GM11168 (cell line): ENCODE measurements around the gene LILRA6.
"Not testable (repeated sequence)": the region's sequence is repeated elsewhere in the genome, so short reads cannot be mapped to it uniquely, and the experiment has no call there.

Source experiments
- in situ Hi-C: fragments of 300-500 bp; cut with MboI; formaldehyde crosslinking; loops from one replicate; pipeline ENCODE4 v1.12.0; 2022; ENCODE audit warnings: low sequenced_read_pairs; ENCODE audit not compliant: unreplicated experiment

LILRA6 gene

DNA sequence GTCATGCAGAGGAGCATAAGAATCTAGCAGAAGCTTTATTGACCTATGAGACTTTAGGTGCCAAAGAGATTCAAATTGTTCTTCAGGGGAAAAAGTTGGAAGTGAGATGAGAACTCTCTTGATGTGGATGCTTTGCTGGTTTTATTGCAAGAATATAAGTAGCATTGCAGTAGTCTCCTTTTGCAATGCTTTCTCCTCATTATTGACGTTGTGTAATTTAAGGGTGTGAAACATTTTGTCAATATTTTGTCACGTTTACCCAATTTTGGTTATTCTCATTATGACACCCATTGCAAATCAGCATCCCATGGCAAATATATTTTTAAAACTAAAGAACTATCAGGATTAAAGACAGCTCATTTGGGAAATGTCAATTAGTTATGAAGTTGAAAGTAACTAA lies 26.3 kb upstream of the LILRA6 start:
- in situ Hi-C loops = no loop called here

DNA sequence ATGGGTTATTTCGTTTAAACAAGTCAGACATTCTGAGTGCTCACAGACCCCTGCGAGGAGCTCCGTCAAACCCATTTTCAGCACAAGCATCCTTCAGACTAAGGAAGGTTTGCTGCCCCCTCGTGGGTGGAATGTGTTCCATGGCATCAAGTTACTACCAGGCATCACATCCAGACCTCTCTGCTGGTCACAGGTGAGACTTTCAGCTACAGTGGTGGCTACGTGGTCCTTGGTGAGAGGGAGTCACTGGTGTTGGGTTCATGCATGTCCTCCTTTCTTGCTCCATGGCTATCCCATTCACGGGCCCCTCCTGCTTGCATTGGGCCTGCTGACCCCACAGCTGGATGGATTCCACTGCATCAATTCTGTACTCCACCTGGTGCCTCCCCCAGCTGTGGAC lies 23.5 kb upstream of the LILRA6 start:
- in situ Hi-C loops = no loop called here

DNA sequence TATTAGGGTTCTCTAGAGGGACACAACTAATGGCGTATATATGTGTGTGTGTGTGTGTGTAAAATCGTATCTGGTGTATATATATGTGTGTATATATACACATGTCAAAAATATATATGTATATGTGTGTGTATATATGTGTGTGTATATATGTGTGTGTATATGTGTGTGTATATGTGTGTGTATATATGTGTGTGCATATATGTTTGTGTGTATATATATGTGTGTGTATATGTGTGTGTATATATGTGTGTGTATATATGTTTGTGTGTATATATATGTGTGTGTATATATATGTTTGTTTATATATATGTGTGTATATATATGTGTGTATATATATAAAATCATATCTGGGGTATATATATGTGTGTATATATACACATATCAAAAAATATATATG lies 19.9 kb upstream of the LILRA6 start:
- in situ Hi-C loops = no loop called here

DNA sequence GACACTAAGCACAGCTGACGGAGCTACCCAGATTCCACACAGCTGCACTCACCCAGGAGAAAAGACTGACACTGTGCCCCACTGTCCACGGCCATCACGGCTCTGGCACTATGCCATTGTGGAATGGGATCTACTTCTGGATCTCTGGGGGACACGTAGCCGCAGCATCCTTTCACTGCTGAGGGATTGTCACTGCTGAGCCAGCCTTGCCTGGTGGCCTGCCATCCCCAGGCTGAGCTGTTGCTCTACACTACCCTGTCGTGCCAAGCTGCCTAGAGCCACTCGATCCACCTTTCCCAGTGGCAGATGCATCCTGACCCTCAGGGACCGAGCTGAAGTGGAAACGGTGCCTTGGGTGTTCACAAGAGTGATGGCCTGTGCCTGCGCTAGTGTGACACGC lies 19.5 kb upstream of the LILRA6 start:
- in situ Hi-C loops = no loop called here

DNA sequence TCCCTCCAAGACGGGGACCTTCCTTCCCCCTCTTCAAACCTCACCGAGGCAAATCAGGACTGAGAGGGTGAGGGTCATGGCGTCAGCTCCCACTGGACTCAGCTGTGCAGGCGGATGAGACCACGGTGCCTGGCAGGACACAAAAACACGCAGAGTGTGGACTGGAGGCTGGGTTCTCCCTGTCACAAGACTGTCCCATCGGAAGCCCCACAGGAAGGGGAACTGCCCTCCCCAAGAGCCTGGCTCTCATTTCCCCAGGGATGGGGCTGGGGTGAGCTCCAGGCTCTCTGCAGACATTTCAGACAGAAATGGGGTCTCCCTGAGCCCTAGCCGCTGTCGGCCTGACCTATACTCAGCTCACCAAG lies 14.5 kb upstream of the LILRA6 start, which contains the start of gene LILRB5:
TSS of gene LILRB5 (minus strand) at position 158 of the 365 bp plus-strand sequence. CDS start at position 78, 80 bp downstream.
- in situ Hi-C loops = no loop called here

DNA sequence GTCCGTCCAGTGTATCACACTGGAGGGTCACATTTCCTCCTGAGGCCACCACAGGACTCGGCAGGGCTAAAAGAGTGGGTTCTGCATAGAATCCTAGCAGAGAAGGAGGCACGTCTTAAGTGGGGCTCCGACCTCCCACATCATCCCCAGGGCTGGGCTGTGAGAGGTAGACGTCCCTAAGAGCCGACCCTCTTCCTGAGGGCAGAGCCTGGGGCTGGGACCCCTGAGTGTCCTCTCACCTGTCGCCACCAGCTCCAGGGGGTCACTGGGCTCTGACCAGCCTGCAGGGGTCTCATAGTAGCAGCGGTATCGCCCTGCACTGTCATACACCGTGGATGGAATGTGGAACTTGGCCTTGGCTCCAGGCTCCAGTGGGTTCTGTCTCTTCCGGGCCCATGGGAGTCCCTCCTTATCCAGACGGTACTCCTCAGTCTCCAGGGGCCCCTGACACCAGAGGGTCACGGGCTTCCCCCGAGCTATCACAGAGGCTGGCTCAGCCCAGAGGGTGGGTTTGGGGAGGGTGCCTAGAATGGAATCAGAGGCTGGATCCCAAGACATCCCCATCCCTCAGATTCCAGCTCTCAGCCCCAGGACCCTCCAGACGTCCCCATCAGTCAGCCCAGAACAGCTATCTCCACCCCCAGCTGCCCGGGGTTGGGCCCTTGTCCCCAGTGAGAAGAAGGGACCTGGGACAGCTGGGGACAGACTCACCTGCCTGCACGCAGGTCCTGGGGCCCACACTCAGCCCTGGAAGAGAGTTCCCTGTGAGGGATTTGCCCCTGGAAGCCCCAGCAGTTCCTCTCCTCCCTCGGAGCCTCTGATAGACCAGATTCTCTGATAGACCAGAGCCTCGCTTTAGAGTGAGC lies 13.9 kb upstream of the LILRA6 start:
- in situ Hi-C loops = no loop called here

DNA sequence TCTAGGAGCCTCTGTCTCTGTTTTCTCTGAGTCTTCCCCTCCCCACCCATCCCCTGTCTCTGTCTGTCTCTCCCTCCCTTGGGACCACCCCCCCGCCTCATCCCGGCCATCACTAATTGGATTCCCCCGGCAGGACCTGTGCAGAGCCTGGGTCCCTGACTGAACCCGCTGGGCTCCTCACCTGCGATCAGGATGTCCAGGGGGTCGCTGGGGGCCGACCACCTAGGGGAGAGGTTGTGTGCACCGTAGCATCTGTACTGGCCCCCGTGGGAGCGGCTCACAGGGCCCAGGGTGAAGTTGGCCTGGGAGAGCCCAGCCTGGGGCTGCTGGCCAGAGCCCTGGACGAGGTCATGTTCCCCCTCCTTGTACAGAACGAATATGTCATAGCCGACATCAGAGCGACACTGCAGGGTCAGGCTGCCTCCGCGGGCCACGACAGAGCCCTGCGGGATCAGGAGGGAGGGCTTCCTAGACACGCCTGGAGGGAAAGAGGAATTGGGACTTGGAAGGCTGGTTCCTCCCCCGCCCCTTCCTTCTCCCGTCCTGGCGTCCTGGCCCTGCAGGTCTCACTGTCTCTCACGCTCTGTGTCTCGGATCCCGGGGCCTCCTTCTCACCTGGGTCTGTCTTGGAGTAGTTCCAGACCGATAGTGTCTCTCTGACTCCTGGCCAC lies 12.7 kb upstream of the LILRA6 start:
- in situ Hi-C loops = no loop called here

DNA sequence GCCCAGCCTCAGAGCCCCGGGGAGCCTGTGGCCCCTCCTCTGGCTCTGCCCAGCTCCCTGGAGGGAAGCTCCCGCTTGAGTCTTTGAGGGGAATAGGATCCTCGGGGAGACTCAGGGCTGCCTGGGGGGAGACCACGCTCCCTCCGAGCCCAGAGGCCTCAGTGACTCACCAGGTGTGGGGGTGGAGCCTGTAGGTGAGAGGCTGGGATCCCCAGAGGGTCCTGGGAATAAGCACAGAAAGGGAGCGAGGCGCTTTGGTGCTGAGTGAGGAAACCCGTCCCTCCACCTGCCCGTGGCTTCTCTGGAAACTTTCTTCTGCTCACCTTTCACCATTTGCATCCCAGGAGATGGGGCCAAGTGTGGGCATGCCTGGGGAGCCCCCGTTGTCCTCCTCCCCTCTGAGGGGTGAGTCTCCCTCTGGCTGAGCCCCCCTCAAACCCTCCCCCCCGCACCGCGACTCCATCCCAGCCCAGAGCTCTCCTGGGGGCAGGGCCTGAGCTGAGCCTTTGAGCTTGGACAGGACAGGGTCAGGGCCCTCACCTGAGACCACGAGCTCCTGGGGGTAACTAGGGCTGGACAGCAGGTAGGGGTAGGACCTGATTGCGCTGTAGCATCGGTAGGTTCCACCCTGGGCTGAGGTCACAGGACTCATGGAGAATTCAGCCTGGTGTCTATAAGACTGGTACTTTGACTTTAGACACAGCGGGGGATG lies 11.8 kb upstream of the LILRA6 start:
- in situ Hi-C loops = no loop called here

DNA sequence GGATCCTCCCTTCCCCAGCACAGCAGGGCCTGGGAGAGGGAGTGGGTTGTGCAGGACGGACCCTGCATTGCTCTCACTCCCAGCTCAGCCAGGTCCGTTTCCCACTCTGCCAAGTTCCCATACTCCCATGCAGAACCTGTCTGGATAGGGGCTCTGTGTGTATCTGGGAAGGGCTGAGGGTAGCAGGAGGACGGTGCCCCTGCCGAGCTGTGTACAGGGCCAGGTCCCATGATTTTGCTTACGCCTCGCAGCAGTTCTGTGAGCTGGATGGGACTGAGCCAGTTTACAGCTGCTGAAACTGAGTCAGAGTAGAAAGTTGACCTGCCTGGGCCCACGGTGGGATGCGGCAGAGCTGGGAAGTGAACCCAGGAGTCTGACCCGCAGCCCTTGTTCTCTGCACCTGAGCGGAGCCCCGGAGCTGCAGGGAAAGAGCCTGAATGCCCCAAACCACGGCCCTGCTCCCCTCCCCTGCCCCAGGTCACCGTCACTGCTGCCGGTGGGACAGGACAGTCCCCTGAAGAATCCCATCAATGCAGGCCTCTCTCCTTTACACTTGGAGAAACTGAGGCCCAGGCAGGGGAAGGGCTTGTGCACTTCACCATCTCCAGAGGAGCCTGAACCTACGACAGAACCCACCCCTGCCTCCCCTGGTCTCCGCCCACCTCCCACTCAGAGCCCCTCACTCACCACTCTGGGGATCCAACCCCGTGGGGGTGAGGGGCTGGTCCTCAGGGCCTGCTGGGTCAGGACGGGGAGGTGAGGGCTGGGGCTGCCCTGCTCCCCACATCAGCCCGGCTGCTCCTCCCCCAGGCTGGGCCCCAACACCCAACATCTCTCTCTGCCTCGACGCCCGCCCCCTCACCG lies 11.0 kb upstream of the LILRA6 start:
- in situ Hi-C loops = no loop called here

DNA sequence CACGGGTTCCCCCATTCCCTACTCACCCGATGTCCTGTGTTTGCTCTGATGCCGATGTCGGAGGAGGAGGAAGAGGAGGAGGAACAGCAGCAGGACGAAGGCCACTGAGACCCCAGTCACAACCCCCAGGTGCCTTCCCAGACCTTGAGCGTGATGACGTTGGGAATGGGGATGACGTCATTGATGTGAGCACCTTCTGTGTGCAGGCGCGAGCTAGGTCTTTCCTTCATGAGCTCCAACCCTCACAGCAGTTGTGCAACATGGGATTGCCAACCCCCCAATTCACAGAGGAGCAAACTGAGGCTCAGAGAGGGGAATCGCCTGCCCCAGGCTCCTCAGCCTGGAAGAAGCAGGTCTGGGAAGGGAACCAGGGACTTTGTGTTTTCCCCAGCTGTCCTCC lies 10.3 kb upstream of the LILRA6 start:
- in situ Hi-C loops = no loop called here

DNA sequence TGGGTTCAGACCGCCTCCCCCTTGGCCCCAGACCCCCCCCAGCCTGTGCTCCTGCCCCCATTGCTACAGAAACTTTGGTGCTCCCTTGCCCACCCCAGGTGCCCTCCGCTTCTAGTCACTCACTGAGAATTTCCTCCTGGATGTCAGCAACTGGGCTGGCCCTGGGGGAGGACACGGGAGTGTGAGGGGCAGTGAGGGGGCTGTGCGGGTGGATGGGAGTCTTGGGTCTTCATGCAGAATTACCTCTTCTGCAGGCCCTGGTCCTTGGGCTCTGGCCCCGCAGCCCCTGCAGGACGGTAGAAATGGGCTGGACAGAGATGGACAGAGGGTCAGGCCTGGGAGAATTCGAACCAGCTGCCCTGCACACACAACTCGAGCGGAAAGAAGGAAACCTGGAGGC lies 9.7 kb upstream of the LILRA6 start:
- in situ Hi-C loops = no loop called here

DNA sequence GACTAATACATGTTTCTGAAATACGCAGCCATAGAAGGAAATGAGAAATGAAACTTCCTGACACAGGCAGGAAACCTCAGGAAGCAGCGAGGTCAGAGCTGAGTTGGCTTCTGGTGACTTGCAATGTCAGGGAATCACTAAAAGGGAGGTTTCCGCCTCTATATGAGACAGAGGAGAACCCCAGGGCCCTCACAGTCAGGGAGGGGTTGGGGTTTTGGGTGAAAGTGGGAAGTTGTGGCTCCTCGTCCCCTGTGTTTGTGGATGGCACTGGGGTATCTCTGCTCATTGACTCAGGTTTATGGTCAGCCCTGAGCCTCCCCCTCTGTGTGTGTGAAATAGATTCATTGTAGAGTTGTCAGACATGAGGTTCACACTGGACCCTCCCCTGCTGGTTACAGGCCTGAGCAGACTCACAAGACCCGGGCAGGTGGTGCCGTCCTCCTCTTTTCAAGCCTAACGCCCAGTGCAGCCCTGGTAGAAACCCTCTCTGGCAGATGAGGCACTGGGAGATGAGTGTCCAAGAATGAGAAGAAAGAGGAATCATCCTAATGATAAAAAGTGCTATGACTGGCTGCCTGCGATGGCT lies 5.5 kb upstream of the LILRA6 start:
- in situ Hi-C loops = no loop called here

DNA sequence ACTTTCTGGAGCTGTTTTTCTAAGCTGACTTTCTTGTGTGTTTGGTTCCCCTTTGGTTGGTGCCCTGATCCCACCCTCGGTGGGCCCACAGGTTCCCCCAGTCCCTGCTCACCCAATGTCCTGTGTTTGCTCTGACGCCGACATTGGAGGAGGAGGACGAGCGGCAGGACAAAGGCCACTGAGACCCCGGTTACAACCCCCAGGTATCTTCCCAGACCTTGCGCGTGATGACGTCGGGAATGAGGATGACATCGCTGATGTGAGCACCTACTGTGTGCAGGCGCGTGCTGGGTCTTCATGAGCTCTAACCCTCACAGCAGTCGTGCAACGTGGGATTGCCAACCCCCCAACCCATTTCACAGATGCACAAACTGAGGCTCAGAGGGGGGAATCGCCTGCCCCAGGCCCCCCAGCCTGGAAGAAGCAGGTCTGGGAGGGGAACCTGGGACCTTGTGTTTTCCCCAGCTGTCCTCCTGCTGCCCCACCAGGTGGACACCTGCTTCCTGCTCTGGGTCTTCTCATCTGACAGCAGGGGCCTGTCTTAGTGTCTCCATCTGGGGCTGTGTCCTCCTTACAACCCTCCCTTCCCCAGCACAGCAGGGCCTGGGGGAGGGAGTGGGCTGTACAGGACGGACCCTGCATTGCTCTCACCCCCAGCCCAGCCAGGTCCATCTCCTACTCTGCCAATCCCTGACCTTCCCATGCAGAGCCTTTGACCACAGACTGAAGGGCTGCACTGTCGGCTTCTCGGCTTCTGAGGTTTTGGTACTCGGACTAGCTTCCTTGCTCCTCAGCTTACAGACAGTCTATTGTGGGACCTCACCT lies 4.7 kb upstream of the LILRA6 start:
- in situ Hi-C loops = no loop called here

DNA sequence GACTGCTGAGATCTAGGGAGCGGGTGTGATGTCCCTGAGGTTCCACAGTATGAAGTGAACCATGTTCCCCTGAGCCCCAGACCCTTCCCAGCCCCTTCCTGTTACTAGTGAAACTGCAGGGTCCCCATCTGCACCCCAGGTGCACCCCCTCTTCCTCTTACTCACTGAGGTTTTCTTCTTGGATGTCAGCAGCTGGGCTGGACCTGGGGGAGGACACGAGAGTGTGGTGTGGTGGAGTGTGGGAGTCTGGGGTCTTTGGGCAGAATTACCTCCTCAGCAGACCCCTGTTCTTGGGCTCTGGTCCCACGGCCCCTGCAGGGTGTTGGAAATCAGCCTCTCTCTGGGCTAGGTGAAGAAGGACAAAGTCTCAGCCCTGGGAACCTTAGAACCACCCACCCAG lies 3.3 kb upstream of the LILRA6 start:
- in situ Hi-C loops = no loop called here

DNA sequence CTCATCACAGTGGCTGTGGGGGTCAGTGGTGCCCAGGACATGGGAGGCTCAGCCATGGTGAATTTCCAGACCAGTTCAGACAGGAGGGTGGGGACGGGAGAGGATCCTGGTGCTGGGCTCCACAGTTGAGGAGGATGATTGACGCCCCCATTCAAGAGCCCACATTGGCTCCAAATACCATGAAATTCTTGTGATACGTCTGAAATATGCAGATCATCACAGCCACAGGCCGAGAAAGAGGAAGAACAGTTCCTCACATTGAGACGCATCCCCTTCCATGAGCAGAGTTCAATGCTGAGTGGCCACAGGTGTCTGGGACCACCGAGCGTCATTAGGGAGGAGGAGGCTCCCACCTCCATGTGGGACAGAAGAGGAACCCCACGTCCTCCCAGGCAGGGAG lies 1.2 kb upstream of the LILRA6 start:
- in situ Hi-C loops = not testable (repeated sequence)

DNA sequence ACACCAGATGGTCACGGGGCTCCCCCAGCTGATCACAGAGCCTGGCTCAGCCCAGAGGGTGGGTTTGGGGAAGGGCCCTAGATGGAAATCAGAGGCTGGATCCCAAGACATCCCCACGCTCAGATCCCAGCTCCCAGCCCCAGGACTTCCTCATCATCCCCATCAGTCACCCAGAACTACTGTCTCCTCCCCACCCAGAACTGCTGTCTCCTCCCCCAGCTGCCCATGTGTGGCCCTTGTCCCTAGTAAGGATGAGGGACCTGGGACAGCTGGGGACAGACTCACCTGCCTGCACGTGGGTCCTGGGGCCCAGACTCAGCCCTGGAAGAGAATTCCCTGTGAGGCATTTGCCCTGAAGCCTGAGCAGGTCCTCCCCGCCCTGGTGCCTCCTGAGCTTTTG lies 356 bp downstream of the LILRA6 start:
- in situ Hi-C loops = not testable (repeated sequence)

DNA sequence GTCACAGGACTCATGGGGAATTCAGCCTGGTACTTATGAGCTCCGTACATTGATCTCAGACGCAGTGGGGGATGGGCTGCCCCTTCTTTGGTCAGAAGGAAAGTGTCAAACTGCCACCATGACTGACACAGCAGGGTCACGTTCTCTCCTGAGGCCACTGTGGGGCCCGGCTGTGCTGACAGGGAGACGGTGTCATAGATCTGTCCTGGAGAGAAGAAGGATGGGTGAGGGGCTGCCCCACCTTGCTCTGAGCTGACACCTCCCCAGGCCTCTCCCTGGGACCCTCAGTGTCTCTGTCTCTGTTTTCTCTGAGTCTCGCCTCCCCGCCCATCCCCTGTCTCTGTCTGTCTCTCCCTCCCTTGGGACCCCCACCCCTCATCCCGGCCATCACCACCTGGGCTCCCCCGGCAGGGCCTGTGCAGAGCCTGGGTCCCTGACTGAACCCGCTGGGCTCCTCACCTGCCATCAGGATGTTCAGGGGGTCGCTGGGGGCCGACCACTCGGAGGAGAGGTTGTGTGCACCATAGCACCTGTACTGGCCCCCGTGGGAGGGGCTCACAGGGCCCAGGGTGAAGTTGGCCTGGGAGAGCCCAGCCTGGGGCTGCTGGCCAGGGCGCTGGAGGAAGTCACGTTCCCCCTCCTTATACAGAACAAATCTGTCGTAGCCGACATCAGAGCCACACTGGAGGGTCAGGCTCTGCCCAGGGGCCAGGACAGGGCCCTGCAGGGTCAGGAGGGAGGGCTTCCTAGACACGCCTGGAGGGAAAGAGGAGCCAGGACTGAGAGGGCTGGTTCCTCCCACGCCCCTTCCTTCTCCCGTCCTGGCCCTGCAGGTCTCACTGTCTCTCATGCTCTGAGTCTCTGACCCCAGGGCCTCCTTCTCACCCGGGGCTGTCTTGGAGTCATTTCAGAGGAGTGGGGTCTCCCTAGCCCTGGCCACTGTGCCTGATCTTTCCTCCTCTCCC lies 1.9 kb downstream of the LILRA6 start:
- in situ Hi-C loops = not testable (repeated sequence)
